HepG2 (cell line): ENCODE results near the gene FAM114A1. TPM values are rescaled to one million over a fixed set of nuclear protein-coding genes. Genes with fewer than 3 reads are reported as not detected.

Experiments used
- ARHGAP35 ChIP-seq: sonication (generic); formaldehyde crosslinking; IDR thresholded peaks from 2 replicates; pipeline ENCODE4 v1.9.0; 2022; ENCODE audit warnings: mild to moderate bottlenecking, inconsistent platforms, moderate library complexity, missing genetic modification reagents, borderline replicate concordance
- HNRNPUL1 ChIP-seq: fragments of 200-400 bp; formaldehyde crosslinking; IDR thresholded peaks from 2 replicates; pipeline ENCODE4 v1.6.1; 2017; ENCODE audit warnings: low read depth, mild to moderate bottlenecking, low read length, moderate library complexity
- PHF5A ChIP-seq: IDR thresholded peaks from one replicate; pipeline ENCODE4 v1.6.1; 2018; ENCODE audit warnings: low read depth, missing genetic modification reagents; ENCODE audit not compliant: unreplicated experiment
- PRMT3 ChIP-seq: sonication (generic); formaldehyde crosslinking; IDR thresholded peaks from 2 replicates; pipeline ENCODE4 v1.8.1; 2022; ENCODE audit warnings: low read depth, mild to moderate bottlenecking, moderate library complexity, missing genetic modification reagents, borderline replicate concordance
- SATB2 ChIP-seq: sonication (generic); formaldehyde crosslinking; IDR thresholded peaks from 2 replicates; pipeline ENCODE4 v1.5.0; 2020; ENCODE audit warnings: missing genetic modification reagents
- XRCC5 ChIP-seq: fragments of 200-400 bp; formaldehyde crosslinking; optimal IDR thresholded peaks from 2 replicates; pipeline ENCODE3; 2017; ENCODE audit warnings: mild to moderate bottlenecking, low read length
- ZBTB34 ChIP-seq: sonication (generic); formaldehyde crosslinking; IDR thresholded peaks from 2 replicates; pipeline ENCODE4 v1.8.0; 2022; ENCODE audit warnings: mild to moderate bottlenecking, missing genetic modification reagents
- ZBTB7A ChIP-seq: sonication (generic); formaldehyde crosslinking; IDR thresholded peaks from 2 replicates; pipeline ENCODE4 v1.8.0; 2022; ENCODE audit warnings: mild to moderate bottlenecking, missing genetic modification reagents
- ZNF263 ChIP-seq: sonication (generic); formaldehyde crosslinking; IDR thresholded peaks from 2 replicates; pipeline ENCODE4 v1.4.0; 2020; ENCODE audit warnings: missing genetic modification reagents
- ZNF343 ChIP-seq: sonication (generic); formaldehyde crosslinking; IDR thresholded peaks from 2 replicates; pipeline ENCODE4 v1.4.0; 2020; ENCODE audit warnings: mild to moderate bottlenecking, missing genetic modification reagents
- ZNF576 ChIP-seq: sonication (generic); formaldehyde crosslinking; IDR thresholded peaks from 2 replicates; pipeline ENCODE4 v1.4.0; 2020; ENCODE audit warnings: mild to moderate bottlenecking, missing genetic modification reagents
- ZNF605 ChIP-seq: sonication (generic); formaldehyde crosslinking; IDR thresholded peaks from 2 replicates; pipeline ENCODE4 v1.8.0; 2022; ENCODE audit warnings: mild to moderate bottlenecking, missing genetic modification reagents
- ZNF670 ChIP-seq: sonication (generic); formaldehyde crosslinking; IDR thresholded peaks from 2 replicates; pipeline ENCODE4 v1.8.0; 2022; ENCODE audit warnings: mild to moderate bottlenecking, missing genetic modification reagents, borderline replicate concordance
- ZNF672 ChIP-seq: sonication (generic); formaldehyde crosslinking; IDR thresholded peaks from 2 replicates; pipeline ENCODE4 v1.8.1; 2022; ENCODE audit warnings: missing genetic modification reagents
- ZNF7 ChIP-seq: IDR thresholded peaks from 2 replicates; pipeline ENCODE4 v1.6.1; 2016; ENCODE audit warnings: missing biosample characterization, missing genetic modification reagents
- ZNF841 ChIP-seq: sonication (generic); formaldehyde crosslinking; IDR thresholded peaks from 2 replicates; pipeline ENCODE4 v1.8.1; 2023; ENCODE audit warnings: missing genetic modification reagents, borderline replicate concordance
- ZXDC ChIP-seq: sonication (generic); formaldehyde crosslinking; IDR thresholded peaks from 2 replicates; pipeline ENCODE4 v1.5.0; 2020; ENCODE audit warnings: mild to moderate bottlenecking, missing genetic modification reagents
- polyA plus RNA-seq, 8 experiments: library from polyadenylated mRNA; depleted of rRNA in 3 of 8; stranded (reverse) in 7 of 8; unstranded in 1 of 8; fragments of >200 nt; fragmentation: Illumina TruSeq in 4 of 8; extraction: Trizol in 4 of 8; gene quantifications; 2 replicates each; pipeline versions ENCODE4 v1.2.1 to v1.2.3, GENCODE V29; 2011 to 2016; ENCODE audit warnings: low read depth in 4 of 8, missing spikeins in 1 of 8, mixed read lengths in 1 of 8; ENCODE audit not compliant: insufficient read depth in 1 of 8
- total RNA-seq, 5 experiments: library from RNA; depleted of rRNA; stranded (reverse); fragments of >200 nt; fragmentation: Illumina TruSeq; extraction: Trizol; gene quantifications; 2 replicates each; pipeline ENCODE4 v1.2.3, GENCODE V29; 2016; ENCODE audit warnings: low read depth in 1 of 5
- TF ChIP-seq, protein P1 (sequence below): sonication (generic); formaldehyde crosslinking; IDR thresholded peaks from 2 replicates; pipeline ENCODE4 v1.5.0; 2020; ENCODE audit warnings: mild to moderate bottlenecking, missing genetic modification reagents, borderline replicate concordance
- TF ChIP-seq, protein P2 (sequence below): sonication (generic); formaldehyde crosslinking; IDR thresholded peaks from 2 replicates; pipeline ENCODE4 v1.5.0; 2020; ENCODE audit warnings: mild to moderate bottlenecking, missing genetic modification reagents
- TF ChIP-seq, protein P3 (sequence below): sonication (generic); formaldehyde crosslinking; IDR thresholded peaks from 2 replicates; pipeline ENCODE4 v1.4.0; 2020; ENCODE audit warnings: missing genetic modification reagents

FAM114A1 gene
- total and polyA plus RNA-seq, 2 of the 13 experiments (the other 11 are each of a cell fraction or from before 2014, with no cell fraction given): 61.0 to 76.9 TPM

DNA sequence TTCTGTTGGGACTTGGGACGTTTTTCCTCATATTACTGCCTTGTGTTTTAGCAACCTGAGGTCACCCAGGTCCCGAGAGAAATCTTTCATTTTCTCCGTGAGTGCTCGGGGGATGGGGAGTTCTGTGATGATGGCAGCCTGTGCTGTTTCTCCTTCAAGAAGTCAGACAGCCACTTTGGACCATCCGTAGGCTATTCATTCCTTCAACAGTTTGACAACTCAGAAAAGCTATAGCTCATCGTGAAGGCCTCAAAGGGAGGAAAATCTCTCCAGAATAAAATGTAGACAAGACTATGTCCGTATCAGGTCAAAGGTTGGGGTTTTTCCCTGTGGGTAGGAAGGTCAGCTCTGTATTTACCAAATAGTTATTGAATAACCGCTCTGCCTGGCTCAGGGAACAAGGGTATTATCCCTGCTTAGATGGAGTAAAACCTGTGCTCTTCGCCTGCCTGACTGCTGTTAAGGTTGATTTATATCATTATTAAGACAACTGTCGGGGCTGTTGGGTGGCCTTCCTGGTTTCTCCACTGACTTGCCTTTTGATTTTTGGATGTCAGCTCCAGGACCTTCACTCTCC is 36.6 kb downstream of the FAM114A1 start (continued):
- TF ChIP-seq ZNF605 (CRISPR knock-in tag): no peak
- TF ChIP-seq, protein P1, sequence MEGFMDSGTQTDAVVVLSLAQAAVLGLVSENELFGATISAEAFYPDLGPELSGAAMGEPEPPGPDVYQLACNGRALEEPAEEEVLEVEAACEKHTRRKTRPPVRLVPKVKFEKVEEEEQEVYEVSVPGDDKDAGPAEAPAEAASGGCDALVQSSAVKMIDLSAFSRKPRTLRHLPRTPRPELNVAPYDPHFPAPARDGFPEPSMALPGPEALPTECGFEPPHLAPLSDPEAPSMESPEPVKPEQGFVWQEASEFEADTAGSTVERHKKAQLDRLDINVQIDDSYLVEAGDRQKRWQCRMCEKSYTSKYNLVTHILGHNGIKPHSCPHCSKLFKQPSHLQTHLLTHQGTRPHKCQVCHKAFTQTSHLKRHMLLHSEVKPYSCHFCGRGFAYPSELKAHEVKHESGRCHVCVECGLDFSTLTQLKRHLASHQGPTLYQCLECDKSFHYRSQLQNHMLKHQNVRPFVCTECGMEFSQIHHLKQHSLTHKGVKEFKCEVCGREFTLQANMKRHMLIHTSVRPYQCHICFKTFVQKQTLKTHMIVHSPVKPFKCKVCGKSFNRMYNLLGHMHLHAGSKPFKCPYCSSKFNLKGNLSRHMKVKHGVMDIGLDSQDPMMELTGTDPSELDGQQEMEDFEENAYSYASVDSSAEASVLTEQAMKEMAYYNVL (CRISPR knock-in tag): 0 out of 2 replicates have a peak, but pooled peaks have one; percentile 41
- TF ChIP-seq, protein P2, sequence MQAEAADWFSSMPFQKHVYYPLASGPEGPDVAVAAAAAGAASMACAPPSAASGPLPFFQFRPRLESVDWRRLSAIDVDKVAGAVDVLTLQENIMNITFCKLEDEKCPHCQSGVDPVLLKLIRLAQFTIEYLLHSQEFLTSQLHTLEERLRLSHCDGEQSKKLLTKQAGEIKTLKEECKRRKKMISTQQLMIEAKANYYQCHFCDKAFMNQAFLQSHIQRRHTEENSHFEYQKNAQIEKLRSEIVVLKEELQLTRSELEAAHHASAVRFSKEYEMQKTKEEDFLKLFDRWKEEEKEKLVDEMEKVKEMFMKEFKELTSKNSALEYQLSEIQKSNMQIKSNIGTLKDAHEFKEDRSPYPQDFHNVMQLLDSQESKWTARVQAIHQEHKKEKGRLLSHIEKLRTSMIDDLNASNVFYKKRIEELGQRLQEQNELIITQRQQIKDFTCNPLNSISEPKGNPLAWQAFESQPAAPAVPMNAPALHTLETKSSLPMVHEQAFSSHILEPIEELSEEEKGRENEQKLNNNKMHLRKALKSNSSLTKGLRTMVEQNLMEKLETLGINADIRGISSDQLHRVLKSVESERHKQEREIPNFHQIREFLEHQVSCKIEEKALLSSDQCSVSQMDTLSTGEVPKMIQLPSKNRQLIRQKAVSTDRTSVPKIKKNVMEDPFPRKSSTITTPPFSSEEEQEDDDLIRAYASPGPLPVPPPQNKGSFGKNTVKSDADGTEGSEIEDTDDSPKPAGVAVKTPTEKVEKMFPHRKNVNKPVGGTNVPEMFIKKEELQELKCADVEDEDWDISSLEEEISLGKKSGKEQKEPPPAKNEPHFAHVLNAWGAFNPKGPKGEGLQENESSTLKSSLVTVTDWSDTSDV (CRISPR knock-in tag): no peak
- TF ChIP-seq ZNF672 (CRISPR knock-in tag): no peak
- no peak for TF ChIP-seq ARHGAP35 (CRISPR knock-in tag)
- TF ChIP-seq ZNF263 (CRISPR knock-in tag): no peak
- no peak for TF ChIP-seq ZBTB34
- no peak for TF ChIP-seq ZNF7 (CRISPR knock-in tag)
- TF ChIP-seq HNRNPUL1: peak; percentile 85
- no peak for TF ChIP-seq SATB2 (CRISPR knock-in tag)
- TF ChIP-seq ZXDC (CRISPR knock-in tag): no peak
- no peak for TF ChIP-seq ZNF343 (CRISPR knock-in tag)
- TF ChIP-seq, protein P3, sequence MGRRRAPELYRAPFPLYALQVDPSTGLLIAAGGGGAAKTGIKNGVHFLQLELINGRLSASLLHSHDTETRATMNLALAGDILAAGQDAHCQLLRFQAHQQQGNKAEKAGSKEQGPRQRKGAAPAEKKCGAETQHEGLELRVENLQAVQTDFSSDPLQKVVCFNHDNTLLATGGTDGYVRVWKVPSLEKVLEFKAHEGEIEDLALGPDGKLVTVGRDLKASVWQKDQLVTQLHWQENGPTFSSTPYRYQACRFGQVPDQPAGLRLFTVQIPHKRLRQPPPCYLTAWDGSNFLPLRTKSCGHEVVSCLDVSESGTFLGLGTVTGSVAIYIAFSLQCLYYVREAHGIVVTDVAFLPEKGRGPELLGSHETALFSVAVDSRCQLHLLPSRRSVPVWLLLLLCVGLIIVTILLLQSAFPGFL (CRISPR knock-in tag): no peak
- TF ChIP-seq PRMT3 (CRISPR knock-in tag): no peak
- TF ChIP-seq ZNF841 (CRISPR knock-in tag): no peak
- no peak for TF ChIP-seq ZNF670 (CRISPR knock-in tag)
- TF ChIP-seq ZNF576 (CRISPR knock-in tag): no peak
- no peak for TF ChIP-seq ZBTB7A
- peak; percentile 43 for TF ChIP-seq XRCC5
- TF ChIP-seq PHF5A (CRISPR knock-in tag): no peak
